Epithelial cell of proximal tubule (primary cell): ENCODE measurements around the gene IL13RA1. TPM values are rescaled to one million over a fixed set of nuclear protein-coding genes. Genes with fewer than 3 reads are reported as not detected.

Source experiments
- DNase-seq: peaks from one replicate; pipeline ENCODE4 v3.0.0-alpha.2; 2011; ENCODE audit warnings: low read depth
- H3K4me3 ChIP-seq: 2 replicates; pipeline ENCODE4 v1.5.1; 2011; ENCODE audit warnings: low read depth, mild to moderate bottlenecking, low read length
- CTCF ChIP-seq: conservative IDR thresholded peaks from 2 replicates; pipeline ENCODE4 v1.5.1; 2012; ENCODE audit warnings: low read depth, mild to moderate bottlenecking, low read length
- total RNA-seq: library from RNA; depleted of rRNA; stranded (reverse); fragments of >200 nt; gene quantifications from 2 replicates; pipeline ENCODE4 v1.2.3, GENCODE V29; 2015

IL13RA1 gene
- total RNA-seq, 1 donor from 2014 or later: 34.0 TPM

GRCh38 chrX:118823263-118824172 lies 96.1 kb downstream of the IL13RA1 start, which contains the start of gene ZCCHC12:
ZCCHC12 (plus strand) TSS chrX:118823824; CDS start chrX:118825245, 1,421 bp downstream.
- peak within 1 kb of the TSS; percentile 35 for H3K4me3 ChIP-seq
- DNase-seq: no peak
- TF ChIP-seq CTCF: no peak

- H3K4me3 ChIP-seq: peak overlapping the region; percentile 35
Observed at GRCh38 chrX:118824173-118824730, 96.8 kb downstream of the IL13RA1 start.

GRCh38 chrX:118825227-118825626 lies 97.8 kb downstream of the IL13RA1 start:
- TF ChIP-seq CTCF: no peak
- no peak for DNase-seq
- no peak overlapping the region for H3K4me3 ChIP-seq

More at GRCh38 chrX:118824173-118824730, 96.8 kb downstream of the IL13RA1 start:
- no peak for DNase-seq
- TF ChIP-seq CTCF: no peak

- TF ChIP-seq CTCF: peak; percentile 47
- peak overlapping the region; percentile 57 for H3K4me3 ChIP-seq
Observed at GRCh38 chrX:118839334-118839958, 112.0 kb downstream of the IL13RA1 start.

More at GRCh38 chrX:118839334-118839958, 112.0 kb downstream of the IL13RA1 start:
- no peak for DNase-seq

Other genes with a start within 250 kb of the IL13RA1 start
- gene DOCK11, start 231.8 kb upstream of the IL13RA1 start, total RNA-seq: 4.3 TPM in 2 replicates
- gene ZCCHC12, start 96.2 kb downstream of the IL13RA1 start, total RNA-seq: 0.14 and 0.46 TPM in 2 replicates
- 2.8 and 6.6 TPM in 2 replicates for gene LONRF3, start 247.0 kb downstream of the IL13RA1 start, total RNA-seq